GM18867 (cell line): ENCODE measurements around the gene B4GALNT4.
"Not testable (repeated sequence)": the region's sequence is repeated elsewhere in the genome, so short reads cannot be mapped to it uniquely, and the experiment has no call there.

Experiments
- ATAC-seq: cut with Tn5 transposase; IDR thresholded peaks from one replicate; pipeline ENCODE4 v1.9.1; 2021; ENCODE audit warnings: mild to moderate bottlenecking, moderate library complexity; ENCODE audit not compliant: unreplicated experiment

B4GALNT4 gene

GRCh38 chr11:391117-392017 is 22.1 kb downstream of the B4GALNT4 start:
- ATAC-seq: no peak

DNA sequence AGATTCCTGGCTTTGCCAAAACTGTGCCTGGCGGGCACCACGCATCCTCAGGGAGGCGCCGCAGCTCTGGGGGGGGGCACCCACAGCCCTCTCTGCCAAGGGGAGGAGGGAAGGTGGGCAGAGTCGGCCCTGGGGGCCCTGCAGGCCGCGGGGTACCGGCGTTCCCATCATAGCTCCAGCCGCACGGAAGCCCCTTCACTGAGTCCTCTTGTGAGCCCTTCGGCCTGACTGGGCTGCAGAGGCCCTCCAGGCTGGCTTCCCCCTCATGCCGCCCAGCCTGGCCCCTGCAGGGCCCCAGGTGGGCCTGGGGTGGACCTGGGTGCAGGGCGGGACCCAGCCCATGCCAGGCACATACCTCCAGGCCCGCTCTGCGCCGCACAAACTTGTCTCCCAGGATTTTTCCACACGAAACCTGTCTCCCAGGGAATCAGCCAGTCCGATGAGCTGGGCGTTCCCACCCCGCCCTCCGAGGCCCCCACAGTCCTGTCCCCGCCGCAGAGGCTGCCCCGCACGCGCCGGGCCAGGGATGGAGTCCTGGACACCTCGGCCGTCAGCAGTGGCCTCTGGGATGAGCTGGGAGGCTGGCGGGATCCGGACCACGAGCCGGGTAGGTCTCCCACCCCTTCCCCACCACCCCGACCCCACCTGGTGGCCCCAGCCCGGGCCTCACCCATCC is 22.9 kb downstream of the B4GALNT4 start:
- ATAC-seq: no peak

DNA sequence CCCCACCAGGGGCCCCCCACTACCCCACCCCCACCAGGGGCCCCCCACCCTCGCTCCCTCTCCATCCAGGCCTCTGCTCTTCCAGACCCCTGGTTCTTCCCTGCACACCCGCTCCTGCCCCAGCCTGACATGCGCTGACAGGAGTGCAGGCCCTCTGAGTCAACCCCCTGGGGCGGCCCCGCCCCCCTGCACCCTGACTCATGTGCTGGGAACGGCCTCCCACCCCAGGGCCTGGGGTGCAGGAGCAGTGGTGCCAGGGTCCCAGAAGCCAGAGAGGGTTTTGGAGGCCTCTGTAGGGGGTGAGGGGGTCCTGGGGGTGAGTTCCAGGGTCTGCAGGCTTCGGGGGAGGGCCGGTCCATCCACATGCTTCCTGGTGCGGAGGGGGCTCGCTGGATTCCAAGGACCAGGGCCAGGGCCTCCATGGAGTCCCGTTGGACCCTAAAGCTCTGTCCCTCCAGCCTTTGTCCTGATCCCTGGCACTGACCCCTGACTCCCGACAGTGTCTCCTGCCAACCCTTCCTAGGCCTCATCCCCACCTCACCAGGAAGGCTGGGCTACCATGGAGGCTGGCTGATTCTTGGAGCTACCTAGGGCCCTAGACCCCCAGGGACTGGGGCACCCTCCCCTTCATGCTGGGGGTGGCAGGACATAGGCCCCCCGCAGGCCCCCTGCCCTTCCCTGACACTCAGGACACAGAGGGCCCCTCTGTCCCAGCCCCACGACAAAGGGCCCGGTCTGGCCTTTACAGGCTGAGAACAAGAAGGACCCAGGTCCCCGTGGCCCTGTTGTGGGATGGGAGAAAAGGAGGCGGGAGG is 24.1 kb downstream of the B4GALNT4 start:
- no peak for ATAC-seq

DNA sequence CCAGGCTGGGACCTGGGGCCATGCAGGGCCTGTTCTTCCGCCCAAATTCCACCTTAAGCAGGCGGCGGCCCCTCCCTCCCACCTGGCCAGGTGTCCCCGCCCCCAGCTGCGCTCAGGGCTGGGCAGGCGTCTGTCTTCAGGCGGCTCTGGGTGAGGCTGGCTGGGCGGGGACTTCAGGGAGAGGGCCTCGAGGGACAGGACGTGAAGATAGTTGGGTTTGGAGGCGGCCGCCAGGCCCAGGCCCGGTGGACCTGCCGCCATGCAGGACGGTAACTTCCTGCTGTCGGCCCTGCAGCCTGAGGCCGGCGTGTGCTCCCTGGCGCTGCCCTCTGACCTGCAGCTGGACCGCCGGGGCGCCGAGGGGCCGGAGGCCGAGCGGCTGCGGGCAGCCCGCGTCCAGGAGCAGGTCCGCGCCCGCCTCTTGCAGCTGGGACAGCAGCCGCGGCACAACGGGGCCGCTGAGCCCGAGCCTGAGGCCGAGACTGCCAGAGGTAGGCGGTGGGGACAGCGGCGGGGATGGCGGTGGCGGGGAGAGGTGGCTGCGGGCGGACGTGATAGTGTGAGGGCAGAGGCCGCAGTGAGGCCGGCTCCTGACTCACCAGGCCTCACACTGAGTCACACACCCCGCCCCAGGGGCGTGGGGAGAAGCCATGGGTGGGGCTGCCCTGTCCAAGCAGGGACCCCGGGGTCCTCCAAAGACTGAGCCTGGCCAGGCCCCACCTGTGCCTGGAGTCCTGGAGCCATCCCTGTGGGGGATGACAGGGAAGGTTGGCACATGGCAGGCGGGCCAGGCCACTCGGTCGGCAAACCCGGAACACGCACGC is 24.9 kb downstream of the B4GALNT4 start, which contains the start of gene PKP3:
PKP3 (plus strand) TSS at position 176 of the 824 bp plus-strand sequence; CDS start at position 260, 84 bp downstream.
- no peak for ATAC-seq

DNA sequence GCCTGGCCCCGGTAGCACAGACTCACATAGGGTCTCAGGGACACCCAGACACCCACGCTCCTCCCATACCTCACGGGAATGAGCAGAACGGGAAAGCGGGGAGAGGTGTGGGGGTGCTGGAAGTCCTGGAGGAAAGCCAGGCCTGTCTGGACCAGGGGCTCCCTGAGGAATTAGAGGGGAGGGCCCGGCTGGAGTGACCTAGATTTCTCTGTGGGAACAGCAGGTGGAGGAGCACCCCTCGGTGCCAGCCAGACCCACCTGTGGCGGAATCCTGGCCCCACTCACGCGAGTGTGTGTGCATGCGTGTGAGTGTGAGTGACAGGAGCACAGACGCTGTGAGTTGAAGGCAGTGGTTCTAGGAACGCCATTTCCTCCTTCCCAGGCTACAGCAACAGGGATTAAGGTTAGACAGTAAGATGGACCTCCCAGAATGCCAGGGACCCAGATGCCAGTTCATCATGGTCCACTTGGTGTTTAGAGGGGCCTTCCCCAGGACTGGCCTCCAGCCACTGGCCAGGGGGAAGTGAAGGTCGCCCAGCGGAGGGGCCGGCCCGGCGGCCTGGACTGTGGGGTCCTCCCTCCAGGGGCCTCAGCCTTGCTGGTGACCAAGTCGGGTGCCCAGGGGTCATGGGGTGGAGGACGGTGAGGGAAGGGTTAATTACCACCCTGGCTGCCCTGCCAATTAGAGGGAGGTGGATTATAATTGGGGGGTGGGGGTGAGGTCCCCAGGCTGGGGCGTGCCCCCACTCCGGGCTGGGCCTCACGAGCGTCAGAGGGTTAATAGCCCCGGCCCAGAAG is 25.8 kb downstream of the B4GALNT4 start:
- ATAC-seq: no peak

GRCh38 chr11:395866-396265 is 26.6 kb downstream of the B4GALNT4 start:
- no peak for ATAC-seq

DNA sequence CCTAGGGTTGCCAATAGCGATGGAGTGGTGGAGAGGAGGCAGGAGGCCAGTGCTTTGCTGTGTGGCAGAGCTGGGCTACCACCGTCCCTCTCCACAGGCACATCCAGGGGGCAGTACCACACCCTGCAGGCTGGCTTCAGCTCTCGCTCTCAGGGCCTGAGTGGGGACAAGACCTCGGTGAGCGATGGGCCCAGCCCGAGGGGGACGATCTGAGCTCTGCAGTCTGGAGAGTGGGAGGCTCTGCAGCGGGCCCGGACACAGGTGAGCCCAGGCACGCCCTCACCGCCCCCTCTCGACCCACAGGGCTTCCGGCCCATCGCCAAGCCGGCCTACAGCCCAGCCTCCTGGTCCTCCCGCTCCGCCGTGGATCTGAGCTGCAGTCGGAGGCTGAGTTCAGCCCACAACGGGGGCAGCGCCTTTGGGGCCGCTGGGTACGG is 27.2 kb downstream of the B4GALNT4 start:
- no peak for ATAC-seq

DNA sequence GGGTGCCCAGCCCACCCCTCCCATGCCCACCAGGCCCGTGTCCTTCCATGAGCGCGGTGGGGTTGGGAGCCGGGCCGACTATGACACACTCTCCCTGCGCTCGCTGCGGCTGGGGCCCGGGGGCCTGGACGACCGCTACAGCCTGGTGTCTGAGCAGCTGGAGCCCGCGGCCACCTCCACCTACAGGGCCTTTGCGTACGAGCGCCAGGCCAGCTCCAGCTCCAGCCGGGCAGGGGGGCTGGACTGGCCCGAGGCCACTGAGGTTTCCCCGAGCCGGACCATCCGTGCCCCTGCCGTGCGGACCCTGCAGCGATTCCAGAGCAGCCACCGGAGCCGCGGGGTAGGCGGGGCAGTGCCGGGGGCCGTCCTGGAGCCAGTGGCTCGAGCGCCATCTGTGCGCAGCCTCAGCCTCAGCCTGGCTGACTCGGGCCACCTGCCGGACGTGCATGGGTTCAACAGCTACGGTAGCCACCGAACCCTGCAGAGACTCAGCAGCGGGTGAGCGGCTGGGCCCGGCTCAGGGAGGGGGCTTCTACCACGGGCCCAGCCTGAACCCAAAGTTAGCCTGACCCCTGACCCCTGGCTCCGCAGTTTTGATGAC is 27.7 kb downstream of the B4GALNT4 start:
- ATAC-seq: peak; percentile 70

DNA sequence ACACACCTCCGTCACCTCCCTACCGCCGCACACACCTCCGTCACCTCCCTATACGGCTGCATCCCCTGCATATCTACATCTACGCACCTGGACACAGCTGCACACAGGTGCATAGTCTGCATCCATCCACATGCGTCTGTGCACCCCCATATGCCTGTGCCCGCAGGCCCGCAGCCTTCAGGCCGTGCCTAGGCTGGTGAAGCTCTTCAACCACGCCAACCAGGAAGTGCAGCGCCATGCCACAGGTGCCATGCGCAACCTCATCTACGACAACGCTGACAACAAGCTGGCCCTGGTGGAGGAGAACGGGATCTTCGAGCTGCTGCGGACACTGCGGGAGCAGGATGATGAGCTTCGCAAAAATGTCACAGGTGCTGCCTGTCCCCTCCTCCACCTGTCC is 29.5 kb downstream of the B4GALNT4 start:
- ATAC-seq: no peak

- no peak for ATAC-seq
Observed at GRCh38 chr11:399731-400211, 30.5 kb downstream of the B4GALNT4 start.

GRCh38 chr11:400241-400689 is 31.0 kb downstream of the B4GALNT4 start:
- no peak for ATAC-seq

DNA sequence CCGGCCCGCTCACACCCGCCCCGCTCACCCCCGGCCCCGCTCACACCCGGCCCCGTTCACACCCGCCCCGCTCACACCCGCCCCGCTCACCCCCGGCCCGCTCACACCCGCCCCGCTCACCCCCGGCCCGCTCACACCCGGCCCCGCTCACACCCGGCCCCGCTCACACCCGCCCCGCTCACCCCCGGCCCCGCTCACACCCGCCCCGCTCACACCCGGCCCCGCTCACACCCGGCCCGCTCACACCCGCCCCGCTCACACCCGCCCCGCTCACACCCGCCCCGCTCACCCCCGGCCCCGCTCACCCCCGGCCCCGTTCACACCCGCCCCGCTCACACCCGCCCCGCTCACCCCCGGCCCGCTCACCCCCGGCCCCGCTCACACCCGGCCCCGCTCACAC is 31.9 kb downstream of the B4GALNT4 start:
- not testable (repeated sequence) for ATAC-seq

- no peak for ATAC-seq
Observed at GRCh38 chr11:403021-403760, 33.9 kb downstream of the B4GALNT4 start.

GRCh38 chr11:403761-404431 is 34.6 kb downstream of the B4GALNT4 start:
- no peak for ATAC-seq

GRCh38 chr11:404551-405264 is 35.4 kb downstream of the B4GALNT4 start:
- ATAC-seq: no peak

DNA sequence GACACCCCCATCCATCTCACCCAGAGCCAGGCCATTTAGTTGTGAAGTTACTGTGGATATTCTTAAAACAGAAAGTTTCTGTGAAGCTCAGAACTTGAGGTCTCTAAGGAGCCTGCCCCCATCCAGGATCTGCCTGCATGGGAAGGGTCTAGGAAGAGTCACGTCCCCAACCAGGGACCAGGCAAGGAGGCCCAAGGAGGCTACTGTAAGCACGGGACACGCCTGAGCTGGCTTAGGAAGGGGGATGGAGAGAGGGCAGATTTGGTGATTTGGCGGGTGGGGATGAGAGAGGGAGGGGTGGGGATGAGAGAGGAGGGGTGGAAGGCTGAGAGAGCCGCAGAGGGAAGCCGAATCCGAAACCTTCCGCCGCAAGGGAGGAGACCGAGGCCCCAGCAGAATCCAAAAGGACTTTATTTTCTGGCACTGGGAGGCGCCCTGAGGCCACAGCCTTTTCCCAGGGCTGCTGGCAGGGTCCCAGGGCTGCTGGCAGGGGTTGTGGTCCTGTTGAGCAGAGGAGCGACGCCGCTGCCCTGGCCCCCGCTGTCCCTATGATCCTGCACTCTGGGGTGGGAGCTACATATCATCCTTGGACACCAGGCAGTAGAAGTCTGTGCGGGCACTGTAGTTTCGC is 36.1 kb downstream of the B4GALNT4 start:
- no peak for ATAC-seq
